Measurements from ENCODE around the gene ZNF536.

ZNF536 gene

DNA sequence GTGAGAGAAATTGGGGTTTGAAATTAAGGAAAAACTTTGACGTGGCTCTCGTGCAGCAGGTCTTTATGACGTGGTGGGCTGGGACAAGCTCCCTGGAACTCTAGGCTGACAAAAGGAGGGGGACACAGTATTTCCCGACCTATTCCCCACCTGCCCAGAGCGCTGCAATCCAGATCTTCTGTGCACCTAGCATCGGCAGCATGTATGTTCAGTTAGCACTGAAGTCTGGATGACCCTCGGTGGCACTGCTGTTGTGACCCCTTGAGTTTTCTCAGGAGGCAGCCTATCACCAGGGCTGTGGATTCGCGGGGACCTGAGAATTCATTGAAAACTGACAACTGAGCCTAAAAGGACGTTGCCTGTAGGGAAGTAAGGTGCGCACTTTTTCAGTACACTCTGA lies 9.1 kb upstream of the ZNF536 start:
- DNase-seq (ENCODE audit: low read depth), result no peak

DNA sequence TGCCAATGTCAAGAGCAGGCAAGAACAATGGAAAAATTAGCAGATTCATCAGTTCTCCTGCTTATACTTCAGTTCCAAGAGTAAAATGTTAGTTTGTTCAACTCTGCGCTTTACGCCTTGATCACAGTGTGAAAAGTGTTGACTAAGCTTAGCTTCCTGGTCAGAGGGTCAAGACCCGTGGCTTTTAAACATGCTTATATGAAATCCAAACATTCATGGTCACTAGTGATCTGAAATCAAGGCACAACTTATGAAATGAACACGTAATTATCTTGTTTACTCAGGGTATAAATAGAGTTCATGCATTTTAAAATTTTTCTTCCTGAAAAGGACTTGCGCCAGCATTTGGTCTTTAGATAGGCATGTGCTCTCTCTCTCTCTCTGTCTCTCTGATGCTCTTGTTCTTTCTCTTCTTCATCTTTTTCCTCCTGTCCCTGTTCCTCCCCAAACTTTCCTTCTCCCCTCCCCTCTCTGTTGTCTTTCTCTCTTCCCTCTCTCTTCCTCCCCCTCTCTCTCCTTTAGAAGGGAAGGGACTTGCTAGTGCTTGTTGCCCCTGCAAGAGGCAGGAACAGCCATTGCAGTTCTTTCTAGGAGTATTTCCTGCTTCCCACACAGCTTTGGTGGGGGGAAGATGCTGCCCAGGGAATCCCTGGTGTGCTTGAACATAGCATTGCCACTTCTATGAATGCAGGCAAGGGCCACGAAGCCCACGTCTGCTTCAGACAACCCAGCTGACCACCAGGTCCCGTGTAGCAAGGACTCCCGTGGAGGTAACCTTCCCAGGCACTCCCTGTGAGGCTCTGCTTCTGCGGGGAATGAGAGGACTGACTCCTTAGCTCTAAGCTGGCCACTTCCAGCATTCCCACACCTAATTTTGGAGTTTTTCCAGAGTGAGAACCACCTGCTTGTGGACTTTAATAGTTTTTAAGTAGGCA lies 7.1 kb upstream of the ZNF536 start:
- no peak for DNase-seq (ENCODE audit: low read depth)

DNA sequence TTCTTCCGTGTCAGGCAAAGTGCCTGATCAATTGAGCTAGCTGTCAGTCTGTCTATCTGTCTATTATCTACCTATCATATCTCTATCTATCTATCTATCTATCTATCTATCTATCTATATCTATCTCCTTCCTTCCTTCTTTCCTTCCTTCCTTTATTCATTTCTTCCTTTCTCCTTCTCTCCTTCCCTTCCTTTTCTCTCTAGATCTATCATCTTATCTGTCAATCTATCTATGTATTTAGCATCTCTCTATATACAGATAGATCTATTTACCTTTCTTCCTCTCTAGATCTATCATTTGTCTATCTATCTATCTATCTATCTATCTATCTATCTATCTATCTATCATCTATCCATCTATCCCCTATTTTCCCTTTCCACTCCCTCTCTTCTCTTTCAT lies 5.9 kb upstream of the ZNF536 start:
- DNase-seq (ENCODE audit: low read depth), result no peak

DNA sequence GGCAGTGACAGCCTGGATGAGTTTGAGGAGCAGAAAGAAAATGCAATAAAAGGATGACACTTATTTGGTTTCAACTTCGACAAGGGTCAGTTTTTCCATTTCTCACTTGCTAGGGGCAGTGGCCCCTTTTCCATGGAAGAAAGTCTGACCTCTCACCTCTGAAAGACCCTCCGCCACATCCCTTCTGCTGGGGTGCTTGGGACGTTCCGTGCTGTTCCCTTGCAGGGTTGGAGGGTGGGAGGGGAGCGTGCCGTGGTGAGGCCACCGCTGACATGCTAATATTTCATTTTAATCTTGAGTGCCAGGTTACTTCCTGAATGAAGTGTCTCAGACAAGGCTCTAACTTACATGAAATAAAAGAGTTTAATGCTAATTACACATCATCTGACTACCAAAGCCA lies 5.2 kb upstream of the ZNF536 start:
- no peak for DNase-seq (ENCODE audit: low read depth)

DNA sequence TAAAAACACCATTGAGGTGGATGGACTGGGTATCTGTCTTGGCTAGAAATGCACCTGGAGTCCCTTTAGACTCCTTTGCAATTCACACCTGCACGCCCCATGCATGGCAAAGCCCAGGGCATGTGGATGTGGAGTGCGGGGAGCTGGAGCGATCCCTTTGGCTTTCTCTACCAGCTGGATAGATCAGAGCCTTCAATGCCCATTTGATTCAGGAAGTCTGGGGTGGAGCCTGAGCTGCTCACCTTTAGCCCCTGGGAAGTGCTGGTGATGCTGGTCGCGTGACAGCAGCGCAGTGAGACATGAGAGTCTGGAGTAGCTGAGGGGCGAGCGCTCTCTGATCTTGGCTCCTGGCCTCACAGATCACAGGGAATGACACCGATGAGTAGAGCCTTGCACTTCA lies 4.8 kb upstream of the ZNF536 start:
- DNase-seq (ENCODE audit: low read depth), result no peak

DNA sequence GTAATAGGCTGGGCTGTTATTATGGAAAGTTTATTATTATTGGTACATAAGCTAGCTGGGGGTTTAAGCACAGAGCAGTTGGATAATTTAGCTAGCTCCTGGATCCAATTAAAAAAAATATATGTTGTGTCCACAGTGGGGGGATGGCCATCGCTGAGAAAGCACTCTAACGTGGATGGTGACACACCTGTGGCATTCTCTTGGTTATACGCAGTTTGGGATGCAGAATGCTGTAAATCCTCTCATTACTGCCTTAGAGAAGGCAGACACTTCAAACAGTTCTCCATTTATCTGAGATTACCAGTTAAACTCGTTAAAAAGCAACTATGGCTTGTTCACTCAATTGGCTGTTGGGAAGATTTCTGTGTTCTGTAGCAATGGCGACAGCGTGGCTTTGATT lies 2.4 kb upstream of the ZNF536 start:
- DNase-seq (ENCODE audit: low read depth), result no peak

DNA sequence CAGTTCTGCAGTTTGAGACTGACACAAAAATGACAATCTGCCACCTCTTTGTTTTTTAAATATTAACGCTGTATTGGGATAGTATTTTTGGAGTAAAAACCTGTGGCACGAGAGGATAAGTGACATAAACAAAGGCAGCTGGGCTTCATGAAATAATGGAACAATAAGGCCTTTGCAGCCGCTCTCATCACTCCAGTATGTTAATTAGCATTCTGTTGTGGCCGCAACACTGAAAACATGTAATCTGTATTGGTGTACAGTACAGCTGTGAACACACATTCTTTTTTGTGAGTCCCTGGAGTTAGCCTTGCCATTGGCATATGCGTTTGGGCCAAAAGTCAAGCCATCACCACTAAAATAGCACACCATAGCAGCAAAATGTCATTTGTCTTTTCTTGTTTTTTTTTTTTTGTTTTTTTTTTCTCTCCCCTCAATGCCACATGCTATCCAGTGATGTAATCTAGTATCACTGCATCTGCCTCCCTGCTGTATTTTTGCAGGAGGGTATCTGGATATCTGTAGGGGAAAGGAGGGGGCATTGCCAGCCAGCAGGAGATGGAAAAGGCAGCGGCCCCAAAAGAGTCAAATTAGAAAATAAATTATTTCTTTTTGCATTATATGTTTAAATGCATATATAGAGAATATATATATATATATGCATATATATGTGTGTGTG lies 885 bp upstream of the ZNF536 start:
- no peak for DNase-seq (ENCODE audit: low read depth)

DNA sequence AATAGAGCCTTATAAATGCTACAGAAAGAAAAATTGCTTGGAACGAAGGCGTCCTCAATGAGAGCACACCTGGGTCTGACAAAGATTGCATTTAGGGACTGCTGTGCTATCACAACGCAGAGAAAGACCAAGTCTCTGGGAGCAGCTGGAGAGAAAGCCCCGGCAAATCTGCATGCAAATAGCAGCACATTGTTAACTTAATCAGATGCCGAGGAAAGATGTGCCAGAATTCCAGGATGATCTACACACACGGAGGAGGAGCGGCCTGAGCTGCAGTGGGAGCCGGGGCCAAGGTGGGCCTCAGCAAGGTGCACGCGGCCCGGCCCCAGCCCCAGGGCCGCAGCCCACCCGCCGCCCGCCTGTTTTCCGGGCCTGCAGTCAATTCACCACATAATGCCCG lies 1.4 kb downstream of the ZNF536 start:
- no peak for DNase-seq (ENCODE audit: low read depth)

DNA sequence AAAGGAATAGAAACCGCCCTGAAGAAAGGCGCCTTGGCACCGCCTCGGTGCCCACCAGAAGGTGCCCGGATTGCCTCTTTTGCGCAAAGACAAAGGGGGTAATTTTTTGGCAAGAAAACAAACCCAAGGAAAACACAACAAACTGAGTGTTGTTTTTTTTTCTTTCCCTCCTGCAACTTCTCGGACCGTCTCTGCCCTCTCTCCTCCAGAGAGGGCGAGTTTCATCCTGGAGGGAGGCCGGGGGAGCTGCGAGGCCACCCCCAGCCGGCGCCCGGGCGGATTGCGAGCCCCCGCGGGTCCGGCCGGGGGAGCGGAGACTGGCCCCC lies 2.3 kb downstream of the ZNF536 start:
- DNase-seq (ENCODE audit: low read depth), result no peak

DNA sequence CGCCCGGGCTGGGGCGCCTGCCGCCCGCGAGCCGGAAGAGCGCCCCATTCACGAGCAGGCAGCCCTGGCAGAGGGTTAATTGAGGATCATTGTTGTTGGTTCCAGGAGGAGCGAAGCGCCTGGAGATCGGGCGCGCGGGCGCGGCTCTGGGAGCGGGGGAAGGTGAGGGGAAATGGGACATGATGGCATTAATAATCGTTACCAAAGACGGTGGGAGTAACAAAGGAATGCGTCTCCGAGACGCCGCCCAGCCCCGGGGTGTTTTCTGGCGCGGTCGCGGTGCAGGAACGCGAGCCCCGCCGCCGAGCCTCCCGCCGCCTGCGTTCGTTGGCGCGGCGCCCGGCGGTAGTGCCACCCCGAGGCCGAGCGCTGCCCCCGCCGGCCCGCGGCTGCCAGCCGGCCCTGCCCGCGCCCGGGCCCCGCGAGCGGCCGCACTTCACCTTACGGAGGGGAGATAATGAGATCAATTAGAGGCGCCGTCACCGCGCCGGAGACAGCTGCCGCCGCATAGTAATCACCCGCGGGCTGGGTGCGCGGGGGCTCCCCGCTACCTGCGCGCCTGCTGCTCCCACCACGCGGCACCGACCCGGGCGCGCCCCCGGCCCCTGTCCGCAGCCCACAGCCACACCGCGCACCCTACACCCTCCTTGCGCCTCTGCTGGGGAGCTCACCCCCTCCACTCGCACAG lies 2.8 kb downstream of the ZNF536 start:
- DNase-seq (ENCODE audit: low read depth), result no peak

DNA sequence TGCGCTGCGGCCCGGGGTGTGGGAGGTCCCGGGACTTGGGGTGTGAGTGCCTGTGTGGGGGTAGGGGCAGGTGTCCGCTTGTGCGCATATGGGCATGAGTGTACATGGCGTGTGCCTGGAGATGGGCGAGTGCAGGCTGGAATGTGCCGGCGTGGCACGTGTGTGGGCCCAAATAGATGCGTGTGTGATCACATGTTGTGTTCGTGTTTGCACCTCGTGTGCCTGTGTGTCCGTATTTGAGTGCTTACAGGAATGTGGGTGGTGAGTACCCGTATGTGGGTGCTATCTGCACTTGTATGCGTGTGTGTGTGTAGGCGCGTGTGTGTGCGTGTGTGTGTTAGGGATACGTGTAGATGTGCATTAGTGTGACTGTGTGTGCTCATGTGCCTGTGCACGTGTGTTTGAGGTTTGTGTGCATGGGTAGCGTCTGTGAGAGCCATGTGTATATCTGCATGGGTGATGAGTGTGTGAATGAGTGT lies 3.4 kb downstream of the ZNF536 start:
- DNase-seq (ENCODE audit: low read depth), result no peak

DNA sequence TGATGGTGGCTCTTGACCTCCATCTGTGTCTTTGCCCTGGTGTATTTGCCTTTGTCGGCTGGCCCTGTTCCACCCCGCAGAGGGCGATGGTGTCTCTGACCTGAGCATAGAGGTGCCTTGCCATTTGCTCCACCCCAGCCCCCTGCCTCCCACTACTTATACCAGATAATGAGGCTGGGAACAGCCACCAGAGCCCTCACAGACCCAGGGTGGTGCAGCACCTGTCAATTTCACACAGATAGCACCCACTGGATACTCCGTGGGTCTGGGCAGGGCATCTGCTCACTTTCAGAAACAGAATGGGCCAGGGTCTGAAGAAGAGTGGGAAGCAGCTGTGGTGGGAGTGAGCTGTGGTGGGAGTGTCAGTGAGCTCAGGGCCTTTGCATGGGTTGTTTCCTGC lies 4.1 kb downstream of the ZNF536 start:
- DNase-seq (ENCODE audit: low read depth), result no peak

DNA sequence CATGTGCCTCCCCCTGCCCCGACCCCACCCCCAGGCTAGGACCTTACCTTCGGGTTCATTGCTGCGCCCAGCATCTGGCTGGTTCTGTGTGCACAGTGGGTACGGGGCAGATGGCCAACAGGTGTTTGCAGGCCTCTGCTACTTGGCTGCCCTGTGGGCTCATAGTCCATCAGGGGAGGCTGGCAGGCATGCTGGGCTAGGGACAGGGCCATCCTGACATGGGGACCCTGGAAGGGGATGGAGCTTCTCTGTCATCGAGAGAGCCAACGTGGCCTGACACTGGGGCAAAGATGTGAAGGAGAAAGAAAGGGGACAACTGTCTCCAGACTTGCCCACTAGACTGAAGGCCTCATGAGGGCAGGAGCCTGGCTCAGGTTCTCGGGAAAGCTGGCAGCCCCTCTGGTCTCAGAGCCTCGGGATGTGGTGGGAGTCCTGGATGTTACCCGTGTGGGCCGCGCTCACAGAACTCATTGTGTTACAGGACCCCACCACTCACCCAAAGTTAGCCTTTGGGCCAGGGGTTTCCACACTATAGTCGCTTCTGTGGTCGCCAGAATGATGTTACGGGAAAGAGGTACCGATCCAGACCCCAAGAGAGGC lies 4.7 kb downstream of the ZNF536 start:
- no peak for DNase-seq (ENCODE audit: low read depth)

DNA sequence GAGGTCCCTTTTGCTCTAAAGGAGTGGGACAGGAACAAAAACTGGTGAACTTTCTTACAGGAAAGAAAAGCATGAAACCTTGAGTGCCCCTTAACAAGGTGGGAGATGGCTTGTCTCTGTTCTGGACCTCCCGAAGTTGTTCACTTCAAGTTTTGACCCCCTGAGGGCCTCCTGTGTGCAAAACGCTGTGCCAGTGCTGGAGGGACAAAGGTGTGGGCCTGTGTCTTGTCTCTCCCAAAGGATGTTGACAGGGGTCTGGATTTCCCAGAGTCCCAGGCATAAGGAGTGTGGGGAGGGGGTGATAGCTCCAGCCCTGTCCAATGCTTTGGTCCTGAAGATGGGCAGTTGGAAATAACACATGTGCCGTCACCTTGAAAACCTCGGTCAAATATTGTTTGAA lies 6.5 kb downstream of the ZNF536 start:
- no peak for DNase-seq (ENCODE audit: low read depth)

DNA sequence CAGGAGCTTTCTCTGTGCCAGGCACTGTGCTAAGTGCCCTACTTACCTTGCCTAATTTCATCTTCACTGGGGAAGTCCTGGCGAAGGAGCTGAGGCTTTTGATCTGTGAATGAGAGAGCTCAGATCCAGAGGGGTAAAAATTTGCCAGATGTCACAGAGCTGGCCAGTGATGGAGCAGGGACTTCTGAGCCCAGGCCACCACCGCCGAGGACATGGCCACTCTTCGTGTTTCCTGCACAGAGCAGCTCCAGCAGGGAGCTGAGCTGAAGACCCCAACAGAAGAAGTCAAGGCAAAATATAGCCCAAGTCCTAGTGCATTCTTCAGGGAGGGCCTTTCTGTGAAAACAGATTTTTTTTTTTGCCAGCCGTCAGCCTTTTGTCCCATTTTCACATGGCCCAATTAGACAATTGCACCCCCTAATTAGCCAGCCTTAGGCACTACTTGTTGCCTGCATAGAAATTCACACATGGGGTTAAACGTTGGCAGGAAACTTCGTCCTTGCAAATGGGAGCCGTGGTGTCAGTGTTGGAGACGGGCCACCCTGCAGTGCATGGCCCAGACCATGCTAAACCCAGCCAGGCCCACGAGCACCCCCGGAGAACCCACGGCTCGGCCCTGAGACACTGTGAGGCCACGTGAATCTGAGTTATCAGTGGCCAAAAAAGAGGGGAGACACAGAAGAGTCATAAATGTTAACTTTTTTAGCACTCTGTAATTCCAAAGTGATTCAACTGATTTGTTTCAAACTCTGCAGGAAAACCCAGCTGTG lies 7.8 kb downstream of the ZNF536 start:
- DNase-seq (ENCODE audit: low read depth), result no peak

DNA sequence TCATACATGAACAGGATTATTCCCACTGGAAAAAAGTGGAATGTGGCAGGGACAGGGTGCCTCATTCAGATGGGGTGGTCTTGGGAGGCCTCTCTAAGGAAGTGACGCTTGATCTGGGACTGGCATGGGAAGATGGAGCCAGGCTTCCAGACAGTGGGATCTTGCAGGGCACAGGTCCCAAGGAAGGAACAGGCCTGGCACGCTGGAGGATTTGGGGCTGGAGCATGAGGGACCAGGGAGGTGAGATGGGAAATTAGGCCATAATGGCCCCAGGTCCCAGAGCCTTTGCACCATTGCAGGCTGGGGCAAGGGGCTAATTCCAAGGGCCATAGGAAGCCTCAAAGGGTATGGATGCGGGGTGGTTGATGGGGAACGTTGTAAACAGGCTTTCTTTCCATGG lies 9.2 kb downstream of the ZNF536 start:
- no peak for DNase-seq (ENCODE audit: low read depth)

DNA sequence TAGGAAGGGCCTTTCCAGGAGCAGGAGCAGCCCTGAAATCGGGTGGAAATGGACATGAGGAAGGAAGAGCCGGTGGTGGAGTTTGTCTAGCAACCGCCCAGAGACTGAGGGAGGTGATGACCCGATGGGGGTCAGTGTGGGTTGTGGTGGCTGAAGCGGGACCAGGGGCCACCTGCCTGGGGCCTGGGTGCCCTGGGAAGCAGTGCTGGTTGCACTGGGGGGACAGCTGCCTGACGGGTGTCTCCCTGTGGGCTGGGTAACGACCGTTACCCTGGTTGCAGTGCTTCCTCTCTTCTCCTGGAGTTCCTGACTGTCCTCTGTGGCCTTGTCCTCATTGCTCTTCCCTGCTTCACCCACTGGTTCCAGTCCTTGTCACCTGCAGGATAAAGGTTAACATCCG lies 13.0 kb downstream of the ZNF536 start:
- no peak for DNase-seq (ENCODE audit: low read depth)

DNA sequence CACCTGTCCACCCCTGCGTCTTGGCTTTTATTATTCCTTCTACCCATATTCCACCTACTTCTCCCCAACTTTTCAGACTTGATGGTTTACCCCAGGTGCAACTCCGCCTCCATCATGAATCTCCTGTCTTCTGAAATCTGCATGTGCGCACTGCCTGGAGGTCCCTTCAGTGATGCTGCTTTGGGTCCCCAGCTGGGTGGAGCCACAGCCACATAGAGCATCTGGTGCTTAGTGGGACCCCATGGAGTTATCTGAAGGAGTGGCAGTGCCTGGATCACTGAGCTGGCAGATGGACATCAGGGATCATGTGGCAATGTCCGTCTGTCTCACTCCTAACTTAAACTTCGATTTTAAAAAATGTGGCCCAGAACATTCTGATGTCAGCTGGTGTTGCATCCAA lies 13.5 kb downstream of the ZNF536 start:
- DNase-seq (ENCODE audit: low read depth), result no peak

DNA sequence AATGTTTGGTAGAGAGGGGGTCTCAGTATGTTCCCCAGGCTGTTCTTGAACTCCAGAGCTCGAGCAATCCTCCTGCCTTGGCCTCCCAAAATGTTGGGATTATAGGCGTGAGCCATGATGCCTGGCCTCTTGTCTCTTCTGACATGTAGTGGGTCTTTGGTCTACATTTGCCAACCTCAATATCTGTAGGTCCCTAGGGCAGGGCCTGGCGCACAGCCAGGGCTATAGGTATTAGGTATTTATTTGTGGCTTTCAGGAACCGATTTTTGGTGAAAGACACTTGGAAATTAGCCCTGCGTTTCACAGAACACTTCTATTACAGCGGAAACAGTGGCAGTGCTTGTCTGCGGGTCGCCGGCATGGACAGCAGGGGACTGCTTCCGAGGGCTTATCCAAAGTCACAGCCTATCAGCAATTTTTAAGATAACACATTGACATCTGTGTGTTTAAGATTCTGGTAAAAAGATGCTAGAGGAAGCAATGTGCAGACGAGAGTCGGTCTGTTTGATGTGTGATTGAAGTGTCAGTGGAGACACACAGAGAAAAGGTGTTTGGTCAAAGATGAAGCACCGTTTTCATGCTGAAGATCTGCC lies 14.5 kb downstream of the ZNF536 start:
- DNase-seq (ENCODE audit: low read depth), result no peak

DNA sequence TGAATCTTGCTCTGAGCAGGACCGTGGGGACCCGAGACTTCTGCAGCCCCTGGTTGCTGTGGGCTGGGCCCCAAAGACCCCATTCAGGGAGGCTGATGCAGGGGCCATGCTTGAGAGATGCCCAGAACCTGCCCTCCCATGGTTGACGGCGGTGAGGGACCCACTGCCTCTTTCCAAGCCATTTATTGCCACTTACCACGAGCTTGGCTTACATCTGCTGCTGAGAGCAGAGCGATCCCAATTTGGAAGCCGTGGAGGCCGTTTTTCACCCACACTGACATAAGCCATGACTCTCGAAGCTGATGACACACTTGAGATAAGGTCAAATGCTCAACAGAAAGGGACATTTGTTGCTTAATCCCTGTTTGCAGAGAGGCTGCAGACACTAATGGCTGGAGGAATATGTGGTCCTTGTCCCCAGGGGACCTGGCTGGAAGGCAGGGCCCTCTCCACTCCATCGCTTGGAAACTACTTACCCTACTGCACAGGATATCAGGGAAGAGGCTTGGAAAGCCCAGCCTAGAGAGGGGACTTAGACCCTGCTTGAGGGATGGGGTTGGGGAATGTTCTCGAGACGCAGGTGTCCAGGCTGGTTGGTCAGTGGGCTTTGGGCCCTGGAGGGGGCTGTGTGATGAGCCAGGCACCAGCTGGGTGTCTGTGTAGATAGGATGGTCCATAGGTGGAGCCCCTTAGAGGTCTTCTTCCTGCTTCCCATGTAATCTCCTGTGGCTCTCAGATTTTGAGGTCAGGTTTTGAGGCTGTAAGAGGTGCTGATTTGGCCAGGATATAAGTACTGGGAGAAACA lies 15.3 kb downstream of the ZNF536 start:
- DNase-seq (ENCODE audit: low read depth), result no peak

DNA sequence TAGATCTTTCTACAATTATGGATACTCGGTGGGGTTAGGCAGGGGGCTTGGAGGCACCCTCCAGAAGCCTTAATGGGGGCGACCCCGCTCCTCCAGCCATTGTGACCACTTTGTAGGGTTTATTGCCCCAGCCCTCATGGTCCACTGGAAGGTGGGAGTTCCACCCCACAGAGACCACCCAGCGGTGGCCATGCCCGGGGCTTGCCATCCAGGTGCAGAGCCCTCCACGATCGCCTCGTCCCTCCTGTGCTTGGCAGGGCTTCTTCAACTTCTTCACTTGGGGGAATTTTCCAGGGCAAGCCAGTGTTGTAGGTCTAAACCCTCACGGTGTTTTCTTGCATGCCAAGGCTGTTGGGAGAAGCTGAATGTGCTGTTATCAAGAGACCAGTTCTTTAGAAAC lies 16.1 kb downstream of the ZNF536 start:
- no peak for DNase-seq (ENCODE audit: low read depth)

Measured in activated T-cell treated with anti-CD3 and anti-CD28 coated beads for 24 hours (primary cell).